ENCODE results near the gene TP53INP2.

TP53INP2 gene

DNA sequence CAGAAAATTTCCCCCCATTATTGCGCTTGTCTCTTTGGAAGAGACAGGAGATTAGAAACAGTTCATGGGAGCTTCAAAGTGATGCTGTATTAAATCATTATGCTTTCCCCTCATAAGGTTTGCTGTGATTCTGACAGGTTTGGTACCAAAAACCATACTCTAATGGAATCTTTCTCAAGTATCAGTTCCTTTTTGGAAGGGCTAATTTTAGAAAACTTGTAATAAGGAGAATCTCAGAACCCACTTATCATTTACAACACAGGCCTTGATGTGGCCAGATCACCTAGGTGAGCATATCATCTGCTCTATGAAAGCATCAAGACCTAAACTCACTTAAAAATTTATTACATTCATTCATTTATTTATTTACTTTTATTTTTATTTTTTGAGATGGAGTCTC, 51.2 kb downstream of the TP53INP2 start:
- in situ Hi-C loops (cut with HindIII; ENCODE audit: low sequenced_read_pairs), result no loop called here
- H3K4me3 ChIP-seq (ENCODE audit: low read depth, low read length), result no peak overlapping the region
- no peak for DNase-seq (ENCODE audit: low read depth, low spot score)
- TF ChIP-seq, protein P1, sequence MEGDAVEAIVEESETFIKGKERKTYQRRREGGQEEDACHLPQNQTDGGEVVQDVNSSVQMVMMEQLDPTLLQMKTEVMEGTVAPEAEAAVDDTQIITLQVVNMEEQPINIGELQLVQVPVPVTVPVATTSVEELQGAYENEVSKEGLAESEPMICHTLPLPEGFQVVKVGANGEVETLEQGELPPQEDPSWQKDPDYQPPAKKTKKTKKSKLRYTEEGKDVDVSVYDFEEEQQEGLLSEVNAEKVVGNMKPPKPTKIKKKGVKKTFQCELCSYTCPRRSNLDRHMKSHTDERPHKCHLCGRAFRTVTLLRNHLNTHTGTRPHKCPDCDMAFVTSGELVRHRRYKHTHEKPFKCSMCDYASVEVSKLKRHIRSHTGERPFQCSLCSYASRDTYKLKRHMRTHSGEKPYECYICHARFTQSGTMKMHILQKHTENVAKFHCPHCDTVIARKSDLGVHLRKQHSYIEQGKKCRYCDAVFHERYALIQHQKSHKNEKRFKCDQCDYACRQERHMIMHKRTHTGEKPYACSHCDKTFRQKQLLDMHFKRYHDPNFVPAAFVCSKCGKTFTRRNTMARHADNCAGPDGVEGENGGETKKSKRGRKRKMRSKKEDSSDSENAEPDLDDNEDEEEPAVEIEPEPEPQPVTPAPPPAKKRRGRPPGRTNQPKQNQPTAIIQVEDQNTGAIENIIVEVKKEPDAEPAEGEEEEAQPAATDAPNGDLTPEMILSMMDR (IDR thresholded peaks at IDR 0.05; ENCODE audit: low read depth, low read length), result no peak

DNA sequence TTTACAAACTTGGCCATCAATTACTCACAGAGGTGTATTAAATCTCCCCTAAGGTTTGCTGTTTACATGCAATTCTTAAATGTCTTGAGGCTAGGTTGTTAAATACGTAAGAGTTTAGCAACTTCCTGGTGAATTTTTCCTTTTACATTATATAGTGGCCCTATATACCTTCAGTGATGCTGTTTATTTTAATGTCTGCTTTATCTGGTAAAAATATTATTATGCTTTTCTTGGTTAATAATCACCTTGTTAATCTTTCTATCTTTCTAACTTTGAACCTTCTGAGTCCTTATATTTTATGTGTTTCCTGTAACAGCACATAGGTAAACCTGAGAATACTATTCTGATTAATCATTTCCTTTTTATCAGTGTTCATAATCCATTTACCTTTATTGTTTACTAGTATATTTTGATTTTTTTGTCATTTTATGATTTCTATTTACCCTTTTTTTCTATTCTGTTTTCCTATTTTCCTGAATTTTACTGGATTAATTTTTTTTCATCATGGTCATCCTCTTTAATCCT, 57.9 kb downstream of the TP53INP2 start:
- in situ Hi-C loops (cut with HindIII; ENCODE audit: low sequenced_read_pairs), result no loop called here
- TF ChIP-seq, protein P1 (IDR thresholded peaks at IDR 0.05; ENCODE audit: low read depth, low read length), result no peak
- no peak overlapping the region for H3K4me3 ChIP-seq (ENCODE audit: low read depth, low read length)
- DNase-seq (ENCODE audit: low read depth, low spot score), result no peak

Data from astrocyte of the spinal cord (primary cell).